PFSK-1 (cell line): ENCODE results near the gene TNIP1.

ENCODE experiments used
- POLR2AphosphoS5 ChIP-seq: IDR thresholded peaks from 2 replicates; pipeline ENCODE4 v1.6.1; 2012; ENCODE audit warnings: low read depth, mild to moderate bottlenecking, control low read depth, low read length, moderate library complexity
- REST ChIP-seq, 2 experiments: IDR thresholded peaks; 2 replicates each; pipeline versions ENCODE4 v1.6.1 to v1.8.0; 2011 to 2012; ENCODE audit warnings: low read depth in 2 of 2, low read length in 2 of 2, control low read depth in 1 of 2, inconsistent platforms in 1 of 2, mild to moderate bottlenecking in 1 of 2, moderate library complexity in 1 of 2; ENCODE audit not compliant: insufficient read depth in 1 of 2
- SIN3A ChIP-seq: IDR thresholded peaks from 2 replicates; pipeline ENCODE4 v1.6.1; 2012; ENCODE audit warnings: mild to moderate bottlenecking, low read length, moderate library complexity, borderline replicate concordance; ENCODE audit not compliant: insufficient read depth
- TAF1 ChIP-seq: IDR thresholded peaks from 2 replicates; pipeline ENCODE4 v1.6.1; 2012; ENCODE audit warnings: low read length, control low read depth, borderline replicate concordance; ENCODE audit not compliant: insufficient read depth

- TF ChIP-seq POLR2AphosphoS5 = no peak
- no peak for TF ChIP-seq SIN3A
- TF ChIP-seq TAF1 = no peak
- TF ChIP-seq REST (IDR thresholded peaks at IDR 0.05; ENCODE audit: insufficient read depth in 1 of 2, low read depth in 2 of 2, low read length in 2 of 2) = no peak
Observed at GRCh38 chr5:151060742-151061141, 20.1 kb downstream of the TNIP1 start.
